Activated gamma-delta T cell (primary cell): ENCODE results near the gene ADCK2.
"Not testable (repeated sequence)": the region's sequence is repeated elsewhere in the genome, so short reads cannot be mapped to it uniquely, and the experiment has no call there.

Source experiments
- DNase-seq: peaks from one replicate; lab custom pipeline; 2025; lab: John Stamatoyannopoulos, UW

ADCK2 gene

GRCh38 chr7:140674356-140674800 is 1.6 kb downstream of the ADCK2 start:
- no peak for DNase-seq

- DNase-seq, result no peak
Observed at GRCh38 chr7:140674899-140675701, 2.4 kb downstream of the ADCK2 start.

- DNase-seq, result no peak
Observed at GRCh38 chr7:140675726-140676125, 3.0 kb downstream of the ADCK2 start.

- DNase-seq, result no peak
Observed at GRCh38 chr7:140676306-140676705, 3.6 kb downstream of the ADCK2 start.

DNA sequence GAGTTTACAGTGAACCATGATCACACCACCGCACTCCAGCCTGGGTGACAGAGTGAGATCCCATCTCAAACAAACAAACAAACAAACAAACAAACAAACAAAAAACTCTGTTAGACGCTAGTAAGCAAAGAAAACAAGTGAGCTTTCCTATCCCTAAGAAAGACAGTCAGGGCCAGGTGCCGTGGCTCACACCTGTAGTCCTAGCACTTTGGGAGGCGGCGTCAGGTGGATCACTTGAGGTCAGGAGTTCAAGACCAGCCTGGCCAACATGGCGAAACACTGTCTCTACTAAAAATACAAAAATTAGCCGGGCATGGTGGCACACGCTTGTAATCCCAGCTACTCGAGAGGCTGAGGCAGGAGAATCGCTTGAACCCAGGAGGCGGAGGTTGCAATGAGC is 4.2 kb downstream of the ADCK2 start:
- not testable (repeated sequence) for DNase-seq

- no peak for DNase-seq
Observed at GRCh38 chr7:140677496-140677895, 4.8 kb downstream of the ADCK2 start.

- no peak for DNase-seq
Observed at GRCh38 chr7:140678081-140678815, 5.5 kb downstream of the ADCK2 start.

- no peak for DNase-seq
Observed at GRCh38 chr7:140678816-140679130, 6.0 kb downstream of the ADCK2 start.

DNA sequence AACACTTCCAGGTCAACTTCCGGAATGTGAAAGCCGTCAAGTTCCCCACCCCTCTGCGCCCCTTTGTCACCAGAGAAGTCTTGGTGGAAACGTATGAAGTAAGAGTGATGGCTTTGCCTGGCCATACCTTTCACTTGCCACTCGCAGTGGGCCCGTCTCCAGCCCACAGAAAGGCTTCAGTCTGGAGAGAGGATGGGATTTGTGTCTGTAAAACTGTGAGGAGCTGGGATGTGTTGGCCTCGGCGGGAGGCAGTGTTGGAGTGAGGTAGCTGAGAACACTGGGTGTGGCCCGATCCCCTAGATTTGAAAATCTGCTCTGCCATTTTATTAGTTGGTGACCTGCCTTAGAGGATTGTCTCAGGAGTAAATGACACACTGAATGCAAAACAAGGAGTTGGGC is 6.4 kb downstream of the ADCK2 start:
- DNase-seq, result no peak

DNA sequence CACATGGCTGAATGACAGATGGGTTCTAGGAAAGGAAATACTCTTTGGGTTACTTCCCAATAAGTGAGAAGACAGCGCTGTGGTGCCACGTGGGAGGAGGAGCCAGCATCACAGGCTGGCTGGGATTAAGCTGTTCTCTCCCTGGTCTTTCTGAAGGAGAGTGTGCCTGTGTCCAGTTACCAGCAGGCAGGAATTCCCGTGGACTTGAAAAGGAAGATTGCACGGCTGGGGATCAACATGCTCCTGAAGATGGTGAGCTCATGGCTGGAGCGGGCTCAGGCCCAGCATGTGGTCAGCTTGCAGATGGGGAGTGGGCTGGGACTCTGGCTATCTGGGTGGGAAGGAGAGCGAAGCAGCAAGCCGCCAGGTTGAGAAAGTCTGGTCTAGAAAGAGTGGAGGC is 8.1 kb downstream of the ADCK2 start:
- DNase-seq, result no peak

- DNase-seq, result no peak
Observed at GRCh38 chr7:140681766-140682165, 9.0 kb downstream of the ADCK2 start.

DNA sequence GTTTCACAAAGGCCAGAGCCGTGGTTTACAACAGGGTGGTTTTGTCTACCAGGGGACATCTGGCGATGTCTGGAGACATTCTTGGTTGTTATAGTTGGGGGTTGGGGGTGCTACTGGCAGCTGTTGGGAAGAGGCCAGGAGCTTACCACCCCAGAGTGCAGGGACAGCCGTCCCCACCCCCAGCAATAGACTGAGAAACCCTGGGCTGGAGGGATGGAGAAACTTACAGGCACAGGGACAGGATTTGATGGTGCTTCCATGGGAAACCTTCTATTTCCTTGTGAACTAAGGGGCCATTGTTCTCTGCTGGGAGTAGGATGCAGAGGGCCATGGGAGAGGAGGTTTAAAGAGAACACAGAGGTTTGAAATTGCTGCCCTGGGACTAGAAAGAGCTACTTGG is 10.9 kb downstream of the ADCK2 start:
- DNase-seq, result no peak

DNA sequence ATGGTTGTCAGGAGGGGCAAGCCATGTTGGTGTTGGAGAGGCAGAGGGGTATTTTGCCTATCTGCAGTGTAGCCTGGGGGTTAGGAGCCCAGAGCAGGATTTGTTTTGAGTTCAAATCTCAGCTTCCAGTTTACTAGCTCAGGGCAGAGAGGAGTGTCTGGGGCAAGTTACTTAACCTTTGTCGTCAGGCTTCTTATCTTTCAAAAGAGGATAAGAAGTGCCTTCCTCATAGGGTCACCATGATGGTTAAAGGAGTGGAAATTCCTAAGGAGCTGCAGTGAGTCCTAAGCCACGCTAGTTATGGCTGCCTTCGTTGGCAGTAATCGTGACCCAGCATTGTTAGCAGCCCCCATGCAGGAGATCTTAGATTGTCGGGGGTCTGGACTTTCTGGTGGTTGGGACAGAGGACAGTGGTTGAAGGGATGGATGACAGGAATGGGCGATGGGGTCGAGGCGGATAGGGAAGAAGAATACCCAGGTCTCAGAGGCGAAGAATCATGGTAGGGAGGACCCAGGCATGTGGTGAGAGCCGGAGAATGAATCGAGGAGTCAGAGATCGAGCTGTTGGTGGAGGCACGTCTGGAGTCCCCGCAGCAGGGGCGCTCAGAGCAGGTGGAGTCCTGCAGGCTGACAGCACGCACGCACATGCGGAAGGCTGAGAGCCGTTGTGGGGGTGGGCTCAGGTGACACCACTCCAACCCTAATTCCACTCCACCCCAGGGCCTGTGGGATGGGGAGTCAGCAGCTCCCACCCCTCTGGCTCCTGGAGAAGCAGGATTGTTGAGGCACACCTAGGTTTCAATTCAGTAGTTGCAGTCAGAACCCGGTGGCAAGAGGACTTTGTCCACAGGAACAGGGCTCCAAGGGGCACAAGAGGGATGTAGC is 11.6 kb downstream of the ADCK2 start:
- no peak for DNase-seq

DNA sequence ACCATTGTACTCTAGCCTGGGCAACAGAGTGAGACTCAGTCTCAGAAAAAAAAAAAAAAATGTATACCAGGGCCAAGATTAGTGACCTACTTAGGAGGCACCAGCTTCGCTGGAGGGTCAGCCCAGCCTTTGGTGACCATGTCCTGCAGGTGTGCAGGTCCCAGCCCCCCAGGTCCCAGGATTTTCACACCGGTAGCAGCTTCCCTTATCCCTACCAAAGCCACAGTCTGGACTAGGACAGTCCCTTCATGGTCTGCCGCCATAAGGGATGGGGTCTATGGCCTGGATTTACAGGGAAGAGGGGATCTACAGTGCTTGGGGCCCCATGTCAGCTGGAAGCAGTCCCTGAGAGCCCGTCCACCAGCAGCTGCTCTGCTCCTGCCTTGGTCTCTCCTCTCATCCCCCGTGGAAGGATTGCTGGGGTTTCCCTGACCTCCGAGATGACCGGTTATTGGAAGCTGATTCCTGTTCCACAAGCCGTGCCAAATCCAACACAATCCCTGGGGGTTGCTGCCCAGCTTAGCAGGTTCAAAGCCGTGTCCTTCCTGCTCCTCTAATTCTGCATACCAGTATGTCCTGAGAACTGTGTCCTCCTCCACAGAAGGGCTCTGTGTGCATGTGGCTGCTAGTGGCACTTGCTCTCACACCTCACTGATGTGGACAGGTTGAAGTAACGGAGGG is 12.8 kb downstream of the ADCK2 start:
- DNase-seq, result no peak

DNA sequence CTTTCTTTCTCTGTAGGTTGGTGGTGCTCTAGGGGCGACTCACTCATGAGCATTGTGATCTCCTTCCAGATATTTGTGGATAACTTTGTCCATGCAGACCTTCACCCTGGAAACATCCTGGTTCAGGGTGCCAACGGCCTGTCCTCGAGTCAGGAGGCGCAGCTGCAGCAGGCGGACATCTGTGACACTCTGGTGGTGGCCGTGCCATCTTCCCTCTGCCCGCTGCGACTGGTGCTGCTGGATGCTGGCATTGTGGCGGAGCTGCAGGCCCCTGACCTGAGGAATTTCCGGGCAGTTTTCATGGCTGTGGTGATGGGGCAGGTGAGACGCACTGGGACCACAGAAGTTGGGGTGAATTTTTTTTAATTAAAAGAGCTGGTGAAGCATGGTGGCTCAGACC is 14.2 kb downstream of the ADCK2 start:
- no peak for DNase-seq

DNA sequence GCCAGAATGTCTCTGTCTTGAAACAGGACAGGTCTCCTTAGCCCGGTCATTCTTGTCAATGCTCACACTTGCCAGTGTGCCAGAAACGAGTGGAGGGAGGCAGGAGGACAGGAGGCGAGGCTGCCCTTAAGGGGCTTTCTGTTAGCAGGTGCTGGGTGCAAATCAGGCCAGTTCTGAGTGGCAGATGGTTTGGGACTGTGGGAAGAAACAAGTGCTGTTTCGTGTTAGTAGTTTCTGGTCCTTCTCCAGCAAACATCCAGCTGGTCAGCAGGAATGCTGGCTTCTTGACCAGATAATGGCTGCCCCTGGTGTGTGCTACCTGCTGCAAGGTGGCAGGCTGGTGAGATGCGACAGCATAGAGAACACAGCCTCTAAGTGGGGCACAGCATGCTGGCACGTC is 15.6 kb downstream of the ADCK2 start:
- no peak for DNase-seq

- DNase-seq, result no peak
Observed at GRCh38 chr7:140689199-140690152, 16.7 kb downstream of the ADCK2 start.

GRCh38 chr7:140691376-140692045 is 18.8 kb downstream of the ADCK2 start:
- DNase-seq, result no peak

DNA sequence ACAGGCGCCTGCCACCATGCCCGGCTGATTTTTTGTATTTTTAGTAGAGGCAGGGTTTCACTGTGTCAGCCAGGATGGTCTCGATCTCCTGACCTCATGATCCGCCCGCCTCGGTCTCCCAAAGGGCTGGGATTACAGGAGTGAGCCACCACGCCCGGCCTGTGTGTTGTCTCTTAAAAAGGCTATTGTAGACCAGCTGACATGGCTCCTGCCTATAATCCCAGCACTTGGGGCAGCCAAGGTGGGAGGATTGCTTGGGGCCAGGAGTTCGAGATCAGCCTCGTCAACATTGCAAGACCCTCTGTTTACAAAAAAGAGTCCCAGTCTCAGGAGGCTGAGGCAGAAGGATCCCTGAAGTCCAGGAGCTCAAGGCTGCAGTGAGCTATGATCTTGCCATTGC is 21.1 kb downstream of the ADCK2 start:
- DNase-seq, result not testable (repeated sequence)

DNA sequence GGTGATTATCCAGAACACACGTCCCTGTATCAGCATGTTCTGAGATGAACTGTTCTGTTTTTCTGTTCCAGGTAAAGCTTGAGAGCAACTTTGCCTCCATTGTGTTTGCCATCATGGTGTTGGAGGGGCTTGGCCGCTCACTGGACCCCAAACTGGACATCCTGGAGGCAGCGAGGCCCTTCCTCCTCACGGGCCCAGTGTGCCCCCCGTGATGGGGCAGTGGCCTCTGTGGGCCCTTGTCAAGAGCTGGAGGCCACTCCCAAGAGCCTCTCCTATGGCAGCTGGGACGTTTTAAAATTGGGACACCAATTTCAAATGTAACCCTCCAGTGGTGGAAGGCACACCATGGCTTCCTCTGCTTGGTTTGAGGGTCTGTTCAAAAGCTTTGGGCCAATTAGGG is 21.8 kb downstream of the ADCK2 start:
- DNase-seq, result no peak
